ENCODE measurements around the gene SEL1L.
A peak's percentile ranks its signal among the peaks of the same experiment; 100 is the strongest.

SEL1L gene

GRCh38 chr14:81429028-81429427 lies 104.6 kb downstream of the SEL1L start:
- TF ChIP-seq CTCF (IDR thresholded peaks at IDR 0.05), result no peak
- Histone ChIP-seq H3K4me3 (no peak overlapping the region), H3K27ac (no peak overlapping the region)
- DNase-seq (ENCODE audit: low spot score), result no peak

GRCh38 chr14:81427348-81428058 lies 106.2 kb downstream of the SEL1L start:
- H3K27ac ChIP-seq, result peak overlapping the region in 1 of 2 donors; percentile 50
- H3K4me3 ChIP-seq, result no peak overlapping the region
- peak; percentile 74 for DNase-seq (ENCODE audit: low spot score)
- TF ChIP-seq CTCF (IDR thresholded peaks at IDR 0.05), result no peak

DNA sequence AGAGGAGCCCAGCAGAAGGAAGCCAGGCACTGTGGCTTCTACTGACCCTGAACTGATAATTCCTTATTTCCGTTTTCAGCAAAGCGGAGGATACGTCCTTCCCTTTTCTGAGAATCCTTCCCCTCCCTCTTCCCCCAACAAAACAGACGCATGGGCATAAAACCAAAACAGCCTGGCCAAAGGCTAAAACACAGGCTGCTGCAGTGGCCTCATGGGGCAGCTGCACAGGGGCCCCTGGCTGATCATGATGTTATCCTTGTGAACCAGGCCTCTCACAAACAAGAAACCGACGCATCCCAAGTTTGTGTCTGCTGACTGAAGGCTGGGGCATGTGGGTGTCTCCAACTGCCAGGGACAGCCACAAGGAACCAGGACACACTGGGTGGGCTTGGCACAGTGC lies 110.1 kb downstream of the SEL1L start:
- DNase-seq (ENCODE audit: low spot score), result no peak
- H3K27ac ChIP-seq, result peak overlapping the region; percentile 3 to 77
- no peak for TF ChIP-seq CTCF (IDR thresholded peaks at IDR 0.05)
- H3K4me3 ChIP-seq, result no peak overlapping the region

Data from coronary artery (tissue), 2 donors.